GM12892 (cell line): ENCODE measurements around the gene TMEM203.

Experiments used
- POLR2A ChIP-seq: IDR thresholded peaks from 2 replicates; pipeline ENCODE4 v1.6.1; 2011; ENCODE audit warnings: low read depth, low read length, control low read depth
- POLR2AphosphoS5 ChIP-seq: IDR thresholded peaks from 2 replicates; pipeline ENCODE4 v1.6.1; 2011; ENCODE audit warnings: low read depth, low read length, control low read depth

- no peak for TF ChIP-seq POLR2AphosphoS5
- TF ChIP-seq POLR2A, result no peak
Measured at GRCh38 chr9:137179761-137180160, 25.7 kb downstream of the TMEM203 start.
